ENCODE measurements around the gene DDX54. TPM values are rescaled to one million over a fixed set of nuclear protein-coding genes. Genes with fewer than 3 reads are reported as not detected.

Gene DDX54
- total and polyA plus RNA-seq, 2 of the 8 experiments (the other 6 are each of a cell fraction or from before 2014, with no cell fraction given) = 64.9 to 113 TPM

GRCh38 chr12:113170457-113170856 is 14.8 kb downstream of the DDX54 start (continued):
- TF ChIP-seq CHD7 (IDR thresholded peaks at IDR 0.05; ENCODE audit: insufficient replicate concordance, low read length) = no peak
- TF ChIP-seq ATF2 (IDR thresholded peaks at IDR 0.05; ENCODE audit: low read length) = no peak
- no peak for TF ChIP-seq RFX5 (IDR thresholded peaks at IDR 0.05; ENCODE audit: borderline replicate concordance, low read depth, low read length)
- TF ChIP-seq KDM4A (IDR thresholded peaks at IDR 0.05; ENCODE audit: low read depth, low read length, severe bottlenecking) = no peak
- TF ChIP-seq JUN (IDR thresholded peaks at IDR 0.05; ENCODE audit: low read depth, low read length) = no peak
